DND-41 (cell line): ENCODE results near the gene IFT43.

ENCODE experiments used
- CTCF ChIP-seq: IDR thresholded peaks from 2 replicates; pipeline ENCODE4 v1.5.1; 2012; ENCODE audit warnings: borderline replicate concordance, low read length, moderate library complexity, mild to moderate bottlenecking; ENCODE audit not compliant: poor library complexity, severe bottlenecking; ENCODE audit errors: extremely low read depth
- EZH2 ChIP-seq: IDR thresholded peaks from 3 replicates; pipeline ENCODE4 v1.6.1; 2012; ENCODE audit warnings: borderline replicate concordance, low read depth, mild to moderate bottlenecking, moderate library complexity, low read length, inconsistent platforms; ENCODE audit not compliant: severe bottlenecking

DNA sequence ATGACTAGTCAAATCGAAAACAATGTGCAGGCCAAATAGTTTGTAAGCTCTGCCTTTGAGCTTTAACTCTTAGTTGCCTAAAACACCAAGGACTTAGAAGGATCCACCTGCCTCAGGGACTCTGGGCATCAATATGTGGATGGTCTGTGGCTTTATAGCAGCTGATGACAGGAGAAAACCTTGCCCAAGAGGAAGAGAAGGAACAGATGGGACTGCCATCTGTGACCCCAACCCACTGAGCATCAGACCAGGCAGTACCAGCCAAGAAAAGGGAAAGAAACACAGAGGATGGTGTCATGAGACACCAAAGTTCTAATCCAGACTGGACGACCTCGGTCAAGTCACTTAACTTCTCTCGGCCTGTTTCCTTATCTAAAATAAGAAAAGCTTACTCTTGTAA lies 16.4 kb upstream of the IFT43 start:
- TF ChIP-seq CTCF, result no peak
- TF ChIP-seq EZH2, result no peak
